Measurements from ENCODE around the gene SEPTIN8.

DNA sequence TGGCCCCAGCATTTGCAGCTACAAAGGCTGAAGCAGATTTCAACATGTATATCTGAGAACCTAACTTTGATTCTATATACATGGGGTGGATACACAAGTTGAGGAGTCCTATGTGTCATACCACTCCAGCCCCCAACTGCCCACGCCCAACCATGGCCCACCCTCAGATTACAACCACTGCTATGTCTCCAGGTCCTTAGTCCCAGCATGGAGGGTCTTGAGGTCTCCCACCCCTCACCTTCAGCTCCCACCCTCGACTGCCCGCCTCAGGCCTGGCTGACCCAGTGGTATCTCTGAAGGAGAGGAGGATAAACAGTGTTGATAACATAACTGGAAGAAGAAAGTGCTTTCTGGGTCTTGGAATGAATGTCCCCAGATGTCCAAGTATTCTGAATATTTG lies 44.3 kb upstream of the SEPTIN8 start:
- TF ChIP-seq POLR2AphosphoS5 (IDR thresholded peaks at IDR 0.05; ENCODE audit: low read depth, low read length) (no peak), FOXP2 (optimal IDR thresholded peaks at IDR 0.05; ENCODE audit: borderline replicate concordance, extremely low read depth, extremely low read length, insufficient read depth) (no peak)

All from PFSK-1 (cell line).